GM19240 (cell line): Measurements from ENCODE around the gene SOS1.
A peak's percentile ranks its signal among the peaks of the same experiment; 100 is the strongest.
"Not testable (repeated sequence)": the region's sequence is repeated elsewhere in the genome, so short reads cannot be mapped to it uniquely, and the experiment has no call there.

Experiments
- DNase-seq: peaks from one replicate; pipeline ENCODE4 v3.0.0; 2011; ENCODE audit warnings: low spot score; ENCODE audit not compliant: insufficient read length

SOS1 gene

GRCh38 chr2:39120771-39121522, at the start of gene SOS1:
Gene SOS1 (minus strand): TSS chr2:39121051. CDS start chr2:39120422, 629 bp downstream.
- peak; percentile 72 for DNase-seq

GRCh38 chr2:39164089-39164488, 43.2 kb upstream of the SOS1 start:
- no peak for DNase-seq

- no peak for DNase-seq
These were observed 40.1 kb upstream of the SOS1 start for GRCh38 chr2:39160982-39161381.

- no peak for DNase-seq
These were observed 38.4 kb upstream of the SOS1 start for GRCh38 chr2:39159283-39159682.

- DNase-seq = no peak
These were observed 37.5 kb upstream of the SOS1 start for GRCh38 chr2:39158351-39158750.

GRCh38 chr2:39156846-39157245, 36.0 kb upstream of the SOS1 start:
- DNase-seq = no peak

GRCh38 chr2:39156107-39156506, 35.3 kb upstream of the SOS1 start:
- DNase-seq = no peak

GRCh38 chr2:39155573-39155972, 34.7 kb upstream of the SOS1 start:
- DNase-seq = not testable (repeated sequence)

- no peak for DNase-seq
These were observed 34.1 kb upstream of the SOS1 start for GRCh38 chr2:39154944-39155343.

- DNase-seq = no peak
These were observed 32.5 kb upstream of the SOS1 start for GRCh38 chr2:39153312-39153711.

GRCh38 chr2:39152504-39152903, 31.7 kb upstream of the SOS1 start:
- DNase-seq = no peak

- DNase-seq = no peak
These were observed 30.1 kb upstream of the SOS1 start for GRCh38 chr2:39150890-39151497.

GRCh38 chr2:39150102-39150562, 29.3 kb upstream of the SOS1 start:
- no peak for DNase-seq

GRCh38 chr2:39146630-39147029, 25.8 kb upstream of the SOS1 start:
- no peak for DNase-seq

GRCh38 chr2:39145906-39146421, 25.1 kb upstream of the SOS1 start:
- no peak for DNase-seq

- DNase-seq = no peak
These were observed 23.6 kb upstream of the SOS1 start for GRCh38 chr2:39144416-39144815.

- no peak for DNase-seq
These were observed 22.2 kb upstream of the SOS1 start for GRCh38 chr2:39142904-39143605.

- peak; percentile 4 for DNase-seq
These were observed 20.8 kb upstream of the SOS1 start for GRCh38 chr2:39141334-39142271.

GRCh38 chr2:39140948-39141333, 20.1 kb upstream of the SOS1 start:
- DNase-seq = not testable (repeated sequence)

GRCh38 chr2:39140322-39140847, 19.5 kb upstream of the SOS1 start:
- no peak for DNase-seq
